GM21825 (cell line): ENCODE measurements around the gene CCDC9B.

Experiments used
- ATAC-seq: cut with Tn5 transposase; IDR thresholded peaks from one replicate; pipeline ENCODE4 v1.9.1; 2021; ENCODE audit warnings: mild to moderate bottlenecking, moderate library complexity; ENCODE audit not compliant: unreplicated experiment

CCDC9B gene

GRCh38 chr15:40345867-40346578, 5.3 kb upstream of the CCDC9B start:
- no peak for ATAC-seq

DNA sequence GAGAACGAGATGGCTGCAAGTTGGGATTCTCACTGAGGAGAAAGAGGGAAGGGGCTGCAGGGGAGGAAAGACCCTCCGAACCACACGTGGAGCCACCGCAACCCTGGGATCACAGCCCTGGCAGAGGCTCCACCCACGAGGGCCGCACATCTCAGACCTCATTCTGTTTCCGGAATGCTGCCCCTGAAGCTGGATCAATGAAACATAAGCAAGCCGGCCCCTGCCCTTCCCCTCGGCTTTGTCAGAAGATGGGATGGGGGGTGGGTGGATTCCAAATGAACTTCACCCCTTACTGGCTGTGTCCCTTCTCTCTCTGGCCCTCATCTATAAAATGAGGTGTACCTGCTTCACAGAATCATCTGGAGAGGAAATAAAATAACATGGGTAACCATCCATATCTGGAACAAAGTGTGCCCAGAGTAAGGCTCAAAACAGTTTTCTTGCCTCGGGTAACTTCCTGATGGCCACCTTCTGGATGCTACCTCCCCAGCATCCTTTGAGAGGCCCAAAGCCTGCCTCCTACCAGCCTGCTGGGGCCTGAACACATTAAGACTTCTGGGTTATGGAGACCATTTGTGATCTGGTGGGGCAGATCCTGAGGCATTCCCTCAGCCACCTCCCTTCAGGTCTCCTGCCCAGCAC, 4.6 kb upstream of the CCDC9B start:
- no peak for ATAC-seq

DNA sequence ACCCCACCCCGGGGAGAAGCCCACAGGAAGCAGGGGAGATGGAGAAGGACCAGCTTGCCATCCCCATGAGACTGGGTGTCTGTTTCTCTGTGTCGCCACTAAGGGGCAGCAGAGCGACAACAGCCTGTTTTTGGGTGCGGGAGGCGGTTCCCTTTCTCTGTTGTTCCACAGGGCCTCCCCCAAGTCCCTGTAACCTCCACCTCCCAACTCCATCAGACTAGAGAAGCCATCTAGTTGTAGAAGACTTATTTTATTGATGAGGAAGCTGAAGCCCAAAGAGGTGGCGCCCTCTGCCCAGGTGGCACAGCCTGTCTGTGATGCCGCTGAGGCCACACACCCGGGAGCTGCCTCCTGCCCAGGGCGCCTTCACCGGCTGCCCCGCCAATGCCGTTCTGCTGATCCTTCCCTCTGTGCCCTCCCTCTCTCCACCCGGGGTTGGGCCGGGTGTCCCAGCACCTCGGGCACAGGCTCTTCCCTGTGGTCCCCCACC, 3.9 kb upstream of the CCDC9B start:
- ATAC-seq = no peak

DNA sequence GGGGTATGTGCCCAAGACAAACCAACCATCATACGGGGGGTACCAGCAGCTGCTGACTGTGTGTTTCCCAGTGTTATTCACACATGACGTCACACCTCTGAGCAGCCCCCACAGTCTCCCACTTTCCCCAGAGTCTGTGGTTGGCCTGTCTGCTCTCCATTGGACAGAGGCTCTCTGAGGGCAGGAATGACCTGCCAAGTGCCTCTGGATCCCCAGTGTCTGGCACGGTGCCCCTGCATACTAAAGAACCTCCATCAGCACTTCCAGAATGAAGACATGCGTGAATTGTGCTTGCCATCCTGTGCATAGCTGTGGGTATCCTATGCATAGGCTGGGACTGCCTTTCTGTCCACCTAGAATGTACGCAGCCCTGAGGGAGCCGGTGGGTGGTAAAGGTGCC, 3.5 kb upstream of the CCDC9B start:
- no peak for ATAC-seq

DNA sequence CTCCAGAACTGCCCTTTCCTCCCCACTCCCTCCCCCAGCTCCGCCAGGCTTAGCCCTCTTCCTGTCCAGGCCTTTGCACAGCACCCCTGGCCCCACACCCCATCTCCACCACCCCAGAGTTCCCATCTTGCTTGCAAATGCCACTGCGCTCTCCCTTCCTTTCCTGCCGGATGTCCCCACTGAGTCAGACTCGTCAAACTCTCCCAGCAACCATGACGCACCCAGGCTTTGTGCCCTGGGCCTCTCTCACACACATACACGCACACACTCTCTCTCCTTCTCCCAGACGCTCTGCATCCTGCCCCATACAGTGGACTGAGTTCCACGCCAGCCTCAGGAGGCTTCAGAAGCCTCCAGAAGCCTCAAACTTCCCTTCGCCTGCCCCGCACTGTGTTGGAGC, 2.8 kb upstream of the CCDC9B start:
- no peak for ATAC-seq

- no peak for ATAC-seq
Observed at GRCh38 chr15:40342416-40343320, 1.9 kb upstream of the CCDC9B start.

- ATAC-seq = no peak
Observed at GRCh38 chr15:40340038-40340739, 550 bp downstream of the CCDC9B start.

GRCh38 chr15:40339621-40339945, 1.2 kb downstream of the CCDC9B start:
- ATAC-seq = no peak

- no peak for ATAC-seq
Observed at GRCh38 chr15:40338921-40339620, 1.7 kb downstream of the CCDC9B start.

- ATAC-seq = no peak
Observed at GRCh38 chr15:40338041-40338657, 2.6 kb downstream of the CCDC9B start.

DNA sequence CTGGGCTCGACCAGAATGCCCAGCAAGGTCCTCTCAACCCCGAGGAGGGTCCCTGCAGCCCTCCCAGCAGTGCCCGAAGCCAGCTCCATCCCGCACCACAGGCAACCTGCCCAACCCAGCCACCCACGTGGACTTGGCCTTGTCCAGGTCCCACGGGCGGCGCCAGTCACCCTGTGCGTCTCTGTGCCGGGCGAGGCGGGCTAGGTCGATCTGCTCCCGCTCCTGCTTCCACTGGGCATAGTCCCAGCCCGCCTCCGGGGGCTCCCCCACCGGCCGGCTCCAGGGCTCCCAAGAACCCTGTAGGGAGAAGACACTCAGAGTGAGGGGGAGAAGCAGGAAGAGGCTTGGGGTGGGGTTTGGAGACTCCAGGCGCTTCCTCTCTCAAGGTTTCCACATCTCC, 3.1 kb downstream of the CCDC9B start:
- ATAC-seq = no peak

DNA sequence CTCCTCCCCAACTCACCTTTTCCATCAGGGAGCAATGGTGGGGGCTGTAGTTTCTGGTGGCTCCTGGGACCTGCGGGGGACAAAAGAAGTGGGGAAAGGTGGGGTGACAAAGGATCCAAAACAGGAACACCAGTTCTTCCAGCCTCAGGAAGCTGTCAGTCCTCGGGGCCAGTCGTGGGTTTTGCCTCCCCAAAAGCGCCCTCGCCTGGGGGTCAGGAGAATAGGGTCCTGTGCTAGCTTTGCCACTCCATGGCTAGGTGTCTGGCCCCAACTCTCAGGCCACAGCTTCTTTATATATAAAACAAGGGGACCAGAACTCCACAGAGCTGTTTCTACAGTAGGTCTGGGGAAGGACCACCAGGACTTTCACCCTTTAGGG, 4.0 kb downstream of the CCDC9B start:
- no peak for ATAC-seq

GRCh38 chr15:40335938-40336743, 4.6 kb downstream of the CCDC9B start:
- no peak for ATAC-seq

DNA sequence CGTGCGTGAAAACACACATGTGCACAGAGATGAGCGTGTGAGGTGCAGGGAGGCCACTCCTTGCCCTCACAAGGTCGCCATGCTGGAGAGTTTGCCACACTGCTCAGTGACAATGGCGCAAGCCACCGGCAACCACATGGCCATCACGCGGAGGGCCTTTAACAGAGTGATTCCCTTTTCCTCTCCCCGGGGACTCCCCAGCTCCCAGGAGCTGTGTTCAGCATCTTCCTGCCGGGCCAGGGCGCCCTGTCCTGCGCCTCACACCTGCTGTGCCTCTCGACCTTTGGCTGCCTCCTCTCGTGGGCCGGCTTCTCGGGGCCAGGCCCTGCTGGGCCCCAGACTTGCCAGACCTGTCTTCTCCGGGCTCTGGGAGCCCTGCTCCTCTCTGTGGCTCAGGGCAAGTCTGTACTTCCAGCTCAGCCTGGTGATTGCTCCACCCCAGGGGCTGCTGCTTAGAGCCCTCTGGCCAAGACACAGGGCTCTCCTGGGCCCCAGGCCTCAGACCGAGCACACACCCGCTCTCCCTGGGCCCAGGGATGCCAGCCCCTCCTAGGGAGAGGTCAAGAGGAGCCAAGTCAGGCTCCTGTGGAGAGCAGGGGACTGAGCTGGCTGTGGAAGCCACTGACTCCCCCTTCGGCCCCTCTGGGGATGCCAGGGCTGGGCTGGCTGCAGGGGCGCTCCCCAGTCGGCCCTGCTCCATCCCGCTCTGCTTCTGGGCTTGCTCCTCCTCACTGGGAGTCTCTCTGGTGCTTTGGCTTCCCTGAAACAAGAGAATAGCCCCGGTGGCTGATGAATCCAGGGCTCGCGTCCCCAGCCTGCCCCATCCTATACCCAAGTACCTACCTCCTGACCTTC, 5.6 kb downstream of the CCDC9B start:
- ATAC-seq = no peak

GRCh38 chr15:40334541-40334940, 6.2 kb downstream of the CCDC9B start:
- ATAC-seq = no peak

DNA sequence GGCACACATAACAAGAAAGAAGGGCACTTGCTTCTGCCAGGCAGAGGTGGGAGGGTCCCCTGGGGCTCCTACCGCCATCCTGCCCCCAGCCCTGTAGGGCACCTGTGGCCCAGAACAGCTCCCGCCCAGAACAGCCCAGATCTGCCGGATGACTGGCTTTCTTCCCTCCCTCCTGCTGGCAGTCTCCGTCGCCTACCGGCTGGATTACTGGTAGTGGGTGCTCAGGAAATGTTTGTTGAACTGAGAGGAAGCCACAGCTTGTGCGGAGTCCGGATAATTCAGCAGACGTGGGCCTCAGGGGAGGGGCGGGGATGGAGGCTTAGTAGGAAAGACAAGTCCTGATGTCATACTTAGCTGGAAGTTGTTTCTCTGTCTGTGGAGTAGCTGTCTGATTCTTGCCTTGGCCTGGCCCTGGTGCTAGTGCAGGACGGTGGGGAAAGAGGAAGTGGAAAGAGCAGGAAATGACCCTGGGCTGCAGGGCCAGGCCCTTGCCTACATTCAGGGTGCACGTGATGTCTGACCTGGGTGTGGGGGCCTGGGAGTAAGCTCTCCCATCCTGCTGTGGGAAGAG, 6.7 kb downstream of the CCDC9B start:
- no peak for ATAC-seq

- no peak for ATAC-seq
Observed at GRCh38 chr15:40332113-40332781, 8.5 kb downstream of the CCDC9B start.
